ENCODE data around the gene TRIM74. TPM values are rescaled to one million over a fixed set of nuclear protein-coding genes. Genes with fewer than 3 reads are reported as not detected.
A peak's percentile ranks its signal among the peaks of the same experiment; 100 is the strongest.
"Not testable (repeated sequence)": the region's sequence is repeated elsewhere in the genome, so short reads cannot be mapped to it uniquely, and the experiment has no call there.

Gene TRIM74
- total and polyA plus RNA-seq, 9 of the 15 experiments (the other 6 are each of a cell fraction or from before 2014, with no cell fraction given): not detected

- TF ChIP-seq MGA (IDR thresholded peaks at IDR 0.05) (peak; percentile 87), VEZF1 (CRISPR knock-in tag; IDR thresholded peaks at IDR 0.05) (0 out of 2 replicates have a peak, but pooled peaks have one; percentile 20), GABPA (tag; conservative IDR thresholded peaks at IDR 0.05; ENCODE audit: low read depth) (peak; percentile 72), ESRRA (IDR thresholded peaks at IDR 0.05; ENCODE audit: borderline replicate concordance, low read depth) (peak; percentile 59; the same call in 1 of the 2 replicates), ELF1 (tag; IDR thresholded peaks at IDR 0.05) (peak; percentile 41; the same call in 1 of the 2 replicates), L3MBTL2 (IDR thresholded peaks at IDR 0.05) (peak; percentile 87), NR2C2 (tag; IDR thresholded peaks at IDR 0.05) (peak; percentile 72)
- TF ChIP-seq NR2C2 (CRISPR knock-in tag; IDR thresholded peaks at IDR 0.05): not testable (repeated sequence)
These were observed 14.6 kb downstream of the TRIM74 start (continued) for GRCh38 chr7:72954563-72955198.

All from K562 (cell line).